HPDE6-E6E7 (cell line): ENCODE data around the gene SIGLEC6.
A peak's percentile ranks its signal among the peaks of the same experiment; 100 is the strongest.

ENCODE experiments used
- DNase-seq: peaks from one replicate; pipeline ENCODE4 v3.0.0; 2011; ENCODE audit warnings: missing footprints; ENCODE audit errors: extremely low spot score

Gene SIGLEC6

GRCh38 chr19:51476164-51476563 lies 55.3 kb downstream of the SIGLEC6 start:
- no peak for DNase-seq

DNA sequence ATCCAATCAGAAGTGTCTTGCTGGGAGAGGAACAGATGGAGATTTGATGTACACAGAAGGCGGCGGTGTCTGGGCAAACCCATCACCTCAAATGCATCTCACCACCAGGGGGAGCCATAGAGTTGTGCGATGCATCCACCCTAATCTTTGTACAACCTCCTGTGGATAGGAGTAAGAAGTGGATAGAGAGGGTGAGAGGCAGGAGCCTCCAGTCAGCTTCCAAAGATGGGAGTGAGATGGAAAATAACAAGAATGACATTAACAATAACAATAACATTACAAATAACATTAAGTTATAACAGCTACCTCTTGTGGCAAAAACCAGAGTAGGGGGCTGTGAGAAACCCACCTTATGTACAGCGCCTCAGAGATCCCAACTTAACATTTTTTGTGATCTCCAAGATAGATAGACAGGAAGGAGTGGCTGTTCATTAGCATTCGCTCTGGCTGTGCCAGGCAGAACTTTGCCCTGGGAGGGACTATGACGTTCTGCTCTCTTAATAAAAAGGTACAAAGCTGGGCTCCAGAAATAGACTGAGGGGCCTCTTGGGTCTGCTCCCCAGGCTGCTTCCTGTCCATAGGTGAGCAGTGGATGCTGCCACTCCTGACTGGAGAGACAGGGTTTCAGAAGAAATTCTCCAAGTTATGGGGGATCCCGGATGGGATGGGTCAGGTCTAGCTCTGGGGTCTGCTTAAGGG lies 58.3 kb downstream of the SIGLEC6 start:
- peak; percentile 40 for DNase-seq

GRCh38 chr19:51472607-51473006 lies 58.9 kb downstream of the SIGLEC6 start:
- no peak for DNase-seq

GRCh38 chr19:51471527-51471926 lies 59.9 kb downstream of the SIGLEC6 start:
- no peak for DNase-seq

GRCh38 chr19:51470966-51471365 lies 60.5 kb downstream of the SIGLEC6 start:
- no peak for DNase-seq

DNA sequence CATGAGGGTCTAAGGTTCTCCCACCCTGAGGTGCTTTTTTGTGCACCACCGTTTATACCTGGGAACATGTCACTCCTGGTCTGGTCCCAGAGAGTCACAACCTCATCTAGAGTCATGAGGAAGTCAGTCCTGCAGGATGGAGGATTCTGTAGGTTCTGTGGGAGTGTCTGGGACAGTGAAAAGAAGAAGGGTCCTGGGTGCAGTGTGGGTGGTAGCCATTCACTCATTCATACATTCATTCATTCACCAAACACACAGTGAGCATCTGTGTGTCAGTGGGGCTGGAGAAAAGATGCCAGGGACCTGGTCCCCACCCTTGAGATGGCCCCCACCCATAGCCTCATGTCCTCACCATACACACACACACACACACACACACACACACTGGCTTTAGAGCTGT lies 61.8 kb downstream of the SIGLEC6 start:
- DNase-seq = no peak

DNA sequence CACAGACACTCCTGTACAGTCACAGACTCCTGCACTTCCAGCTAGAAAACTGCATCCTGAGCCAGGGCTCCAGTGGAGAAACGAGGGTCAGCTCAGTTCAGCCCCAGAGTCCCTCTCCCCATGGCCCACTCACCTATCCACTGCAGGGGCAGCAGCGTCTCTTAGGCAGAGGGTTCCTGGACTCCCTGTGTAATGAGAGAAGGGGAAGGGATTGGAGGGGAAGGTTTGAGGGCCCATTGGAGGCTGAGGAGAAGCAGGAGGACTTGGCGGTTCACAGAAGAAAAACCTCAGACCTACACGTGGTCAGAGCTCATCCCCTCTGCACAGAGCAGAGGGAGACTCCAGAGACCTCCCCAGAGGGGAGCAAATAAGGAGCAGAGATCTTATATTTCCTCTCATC lies 62.3 kb downstream of the SIGLEC6 start:
- DNase-seq = no peak

DNA sequence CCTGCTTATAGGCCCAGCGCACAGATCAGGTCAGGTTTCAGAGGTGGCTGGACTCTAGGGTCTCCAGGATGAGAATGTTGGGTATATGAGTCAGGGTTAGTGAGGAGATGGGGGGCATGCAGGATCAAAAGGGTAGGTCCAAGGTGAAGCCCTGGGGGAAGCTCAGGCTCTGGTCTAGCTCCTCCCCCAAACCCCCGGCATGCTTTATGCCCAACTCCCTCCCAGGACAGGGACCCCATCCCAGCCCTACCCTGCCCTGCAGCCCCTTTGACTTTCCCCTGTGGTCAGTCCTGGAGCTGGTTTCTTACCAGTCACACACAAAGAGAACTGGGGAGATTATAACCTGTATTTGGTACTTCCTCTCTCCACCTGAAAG lies 62.9 kb downstream of the SIGLEC6 start:
- no peak for DNase-seq

- DNase-seq = no peak
Observed at GRCh38 chr19:51467864-51468544, 63.5 kb downstream of the SIGLEC6 start.
